Head of caudate nucleus (tissue), 42 donors: ENCODE data around the gene TNFRSF19.

ENCODE experiments used
- DNase-seq, 42 donors: peaks; one replicate each; pipeline versions ENCODE4 v3.0.0 to v3.0.0-alpha.2; 2020 to 2021; ENCODE audit warnings: mixed read lengths in 7 of 42
- intact Hi-C: fragments of 100-400 bp; cut with DNase I; formaldehyde crosslinking; loops from one replicate; pipeline ENCODE4 v1.15.0; 2022

The TNFRSF19 gene

GRCh38 chr13:23620211-23620610 is 50.0 kb downstream of the TNFRSF19 start:
- intact Hi-C loops: no loop called here
- DNase-seq: no peak

DNA sequence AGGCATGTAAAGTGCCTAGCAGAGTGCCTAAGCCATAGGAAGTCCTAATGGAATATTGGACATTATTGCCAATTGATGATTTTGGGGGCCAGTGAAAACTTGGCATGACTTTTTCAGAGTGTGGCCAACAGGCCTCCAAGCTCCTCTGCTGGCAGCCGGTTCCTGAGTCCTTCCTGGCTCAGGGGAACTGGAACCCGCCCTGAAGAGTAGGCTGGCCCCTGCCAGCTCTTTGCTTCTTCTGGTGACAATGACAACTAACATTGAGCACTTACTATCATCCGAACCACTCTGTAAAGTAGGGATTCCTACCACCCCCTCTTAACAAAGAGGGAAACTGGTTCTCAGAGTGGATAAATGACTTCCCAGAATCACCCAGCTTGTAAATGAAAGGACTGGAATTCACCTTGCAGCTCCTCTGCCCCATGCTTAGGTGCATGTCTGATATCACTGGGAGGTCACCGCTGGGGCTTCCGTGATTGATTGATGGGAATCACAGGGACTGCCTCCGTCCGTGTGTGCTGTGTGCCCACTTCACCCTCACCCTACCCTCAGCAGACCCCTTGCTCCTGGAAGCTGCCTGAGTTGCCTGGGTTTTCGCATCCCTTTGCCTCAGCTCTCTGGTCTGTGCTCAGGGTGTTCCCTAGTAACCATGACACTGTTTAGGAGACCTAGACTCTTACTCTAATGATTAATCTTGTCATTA is 50.6 kb downstream of the TNFRSF19 start:
- no peak for DNase-seq
- intact Hi-C loops: no loop called here

GRCh38 chr13:23621316-23621645 is 51.1 kb downstream of the TNFRSF19 start:
- intact Hi-C loops: no loop called here

DNA sequence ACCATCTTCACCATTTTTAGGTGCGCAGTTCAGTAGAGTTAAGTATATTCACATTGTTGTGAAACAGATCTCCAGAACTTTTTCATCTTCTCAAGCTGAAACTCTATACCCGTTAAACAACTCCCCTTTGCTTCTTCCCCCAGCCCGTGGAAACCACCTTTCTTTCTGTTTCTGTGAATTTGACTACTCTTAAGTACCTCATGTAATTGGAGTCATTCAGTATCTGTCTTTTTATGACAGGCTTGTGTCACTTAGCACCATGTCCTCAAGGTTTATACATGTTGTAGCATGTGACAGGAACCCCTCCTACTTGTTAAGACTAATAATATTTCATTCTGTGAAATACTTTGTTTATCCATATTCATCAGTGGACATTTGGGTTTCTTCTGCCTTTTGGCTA is 52.8 kb downstream of the TNFRSF19 start:
- DNase-seq: no peak
- intact Hi-C loops: no loop called here

More at GRCh38 chr13:23621316-23621645, 51.1 kb downstream of the TNFRSF19 start:
- DNase-seq: no peak

DNA sequence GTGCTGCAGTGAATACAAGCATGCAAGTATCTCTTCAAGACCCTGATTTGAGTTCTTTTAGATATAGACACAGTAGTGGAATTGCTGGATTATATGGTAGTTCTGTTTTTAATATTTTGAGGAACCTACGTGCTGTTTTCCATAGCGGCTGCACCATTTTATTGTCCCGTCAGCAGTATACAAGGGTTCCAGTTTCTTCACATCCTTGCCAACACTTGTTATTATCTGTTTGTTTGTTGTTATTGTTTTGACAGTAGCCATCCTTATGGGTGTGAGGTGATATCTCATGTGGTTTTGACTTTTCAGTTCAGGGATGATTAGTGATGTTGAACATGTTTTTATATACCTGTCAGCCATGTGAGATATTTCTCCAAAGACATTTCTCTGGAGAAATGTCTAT is 53.2 kb downstream of the TNFRSF19 start:
- DNase-seq: no peak
- intact Hi-C loops: no loop called here

- intact Hi-C loops: no loop called here
- peak in 5 of 42 donors; percentile 6 to 39 (median 20) for DNase-seq
These were observed 56.5 kb downstream of the TNFRSF19 start for GRCh38 chr13:23626700-23627099.

DNA sequence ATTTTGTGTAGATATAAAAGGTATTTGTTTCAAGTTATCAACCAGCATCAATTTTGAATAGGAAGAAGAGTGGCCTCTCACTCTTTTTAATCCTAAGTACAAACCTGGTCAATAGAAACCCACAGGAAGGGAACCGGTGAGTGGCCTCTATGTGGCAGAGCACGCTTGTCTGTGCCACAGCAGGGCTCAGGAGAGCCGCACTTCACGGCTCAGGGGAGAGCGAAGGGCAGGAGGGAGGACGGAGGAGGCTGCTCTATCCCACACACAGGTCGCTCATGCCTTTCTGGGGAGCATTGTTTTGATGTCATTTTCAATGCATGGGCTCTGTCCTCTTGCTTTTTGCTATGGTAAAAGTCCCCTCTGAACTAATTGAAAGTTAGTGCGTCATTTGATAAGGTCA is 57.2 kb downstream of the TNFRSF19 start:
- intact Hi-C loops: no loop called here

DNA sequence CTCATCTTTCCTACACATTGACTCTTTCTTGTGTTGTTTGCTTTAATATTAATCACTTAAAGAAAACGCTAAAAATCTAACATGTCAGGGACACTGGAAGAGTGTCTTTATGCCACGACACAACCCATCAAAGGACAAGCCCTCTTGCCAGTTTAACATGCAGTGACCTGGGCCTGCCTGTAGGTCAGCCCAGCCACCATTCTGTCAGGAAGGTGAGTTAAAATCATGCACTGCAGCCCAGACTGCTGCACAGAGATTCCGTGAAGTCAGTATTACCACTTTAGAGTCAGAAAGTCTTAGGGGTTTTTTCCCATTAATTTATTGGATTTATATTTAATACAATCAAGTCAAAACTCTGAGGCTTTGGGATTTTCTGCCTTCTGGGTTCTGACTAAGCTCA is 58.0 kb downstream of the TNFRSF19 start:
- DNase-seq: no peak
- intact Hi-C loops: no loop called here

More for the DNA sequence above, 57.2 kb downstream of the TNFRSF19 start:
- DNase-seq: no peak

GRCh38 chr13:23628765-23629565 is 58.8 kb downstream of the TNFRSF19 start:
- no peak for DNase-seq
- intact Hi-C loops: no loop called here

DNA sequence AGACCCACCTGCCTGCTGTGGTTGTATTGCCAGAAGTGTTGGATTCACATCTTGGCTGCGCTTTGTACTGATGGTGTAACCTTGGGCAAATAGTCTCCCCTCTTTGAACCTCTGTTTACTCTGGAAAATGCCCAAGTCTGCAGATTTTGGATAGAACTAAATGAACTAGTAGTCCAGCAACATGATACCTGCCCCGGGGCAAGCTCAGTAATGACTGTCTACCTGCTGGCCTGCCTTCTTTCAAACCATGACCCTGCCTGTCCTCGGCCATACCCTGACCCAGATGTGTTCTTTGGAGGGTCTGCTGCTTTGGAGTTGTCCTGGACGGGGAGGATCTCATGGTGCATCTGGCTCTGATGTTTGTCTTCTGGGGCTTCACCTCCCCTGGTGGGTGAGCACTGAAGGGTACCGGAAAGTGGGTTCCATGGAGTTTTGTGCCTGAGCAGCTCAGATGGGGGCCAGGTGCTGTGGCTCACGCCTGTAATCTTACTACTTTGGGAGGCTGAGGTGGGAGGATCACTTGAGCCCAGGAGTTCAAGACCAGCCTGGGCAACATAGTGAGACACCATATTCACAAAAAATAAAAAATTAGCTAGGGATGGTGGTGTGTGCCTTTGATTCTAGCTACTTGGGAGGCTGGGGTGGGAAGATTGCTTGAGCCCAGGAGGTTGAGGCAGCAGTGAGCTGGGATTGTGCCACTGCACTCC is 59.5 kb downstream of the TNFRSF19 start:
- DNase-seq: no peak
- intact Hi-C loops: no loop called here

DNA sequence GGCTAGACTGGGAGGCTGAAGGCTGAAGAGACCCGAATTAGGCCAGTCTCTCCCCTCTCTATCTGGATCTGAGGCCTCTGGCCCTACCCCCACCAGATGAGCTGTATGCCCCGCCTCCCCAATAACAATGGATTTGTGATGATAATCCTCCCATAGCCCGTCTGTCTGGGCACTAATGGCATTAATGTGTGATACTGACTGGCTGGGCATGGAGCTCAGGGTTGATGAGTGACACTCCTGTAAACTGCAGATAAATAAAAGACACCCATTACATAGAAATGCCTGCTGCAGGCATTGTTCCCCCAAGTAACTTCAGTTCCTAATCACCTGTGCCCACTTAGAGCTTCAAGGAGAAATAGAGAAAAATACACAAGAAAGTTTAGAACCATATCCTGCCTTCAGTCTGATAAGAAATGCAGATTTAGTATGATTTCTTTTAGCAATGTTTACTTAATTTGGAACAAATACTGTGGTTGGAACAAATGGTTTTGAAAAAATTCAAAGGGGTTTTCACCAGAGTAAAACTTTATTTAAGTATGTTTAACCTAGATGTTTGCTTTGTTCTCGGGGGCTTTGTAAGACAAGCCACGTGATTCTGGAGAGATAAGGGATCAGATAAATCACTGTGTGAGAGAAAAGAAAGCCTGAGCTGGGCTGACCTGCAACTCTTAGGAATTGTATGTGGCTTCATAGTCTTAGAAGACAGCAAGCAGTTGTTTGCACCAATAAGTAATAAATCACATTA is 60.3 kb downstream of the TNFRSF19 start:
- DNase-seq: no peak
- intact Hi-C loops: no loop called here

DNA sequence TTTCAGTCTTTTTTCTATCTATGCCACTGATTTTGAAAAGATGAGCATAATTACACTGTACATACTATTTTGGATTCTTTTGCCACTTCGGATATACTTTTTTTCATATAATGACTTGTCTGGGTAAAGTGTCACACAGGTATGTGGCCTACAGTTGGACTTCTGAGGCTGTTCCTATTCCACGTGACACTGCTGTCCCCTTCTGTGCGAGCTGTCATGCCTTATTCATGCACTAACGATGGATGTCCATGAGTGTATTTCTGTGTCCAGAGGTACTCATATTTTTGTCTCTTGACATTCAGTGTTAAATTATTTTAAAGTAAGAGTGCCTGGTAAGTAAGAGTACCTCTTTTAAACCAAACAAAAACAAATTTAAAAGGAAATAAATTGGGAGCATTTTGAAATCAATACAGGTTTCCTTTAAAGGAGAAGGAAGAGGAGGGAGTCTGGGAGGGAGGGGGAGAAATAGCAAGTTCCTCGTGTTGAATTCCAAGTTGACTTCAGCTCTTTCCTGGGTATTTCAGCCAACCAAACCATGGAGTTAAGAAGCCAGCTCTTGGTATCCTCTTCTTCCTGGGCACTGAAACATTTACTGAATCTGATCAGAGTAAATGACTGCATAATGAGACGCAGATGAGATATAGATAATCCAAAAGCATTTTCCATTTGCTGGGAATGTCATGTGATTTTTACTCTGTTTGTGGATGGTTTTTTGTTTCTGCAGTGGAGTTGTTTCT is 61.3 kb downstream of the TNFRSF19 start:
- DNase-seq: no peak
- intact Hi-C loops: no loop called here

GRCh38 chr13:23632048-23632582 is 61.9 kb downstream of the TNFRSF19 start:
- intact Hi-C loops: no loop called here
- no peak for DNase-seq

- DNase-seq: no peak
- intact Hi-C loops: no loop called here
These were observed 62.5 kb downstream of the TNFRSF19 start for GRCh38 chr13:23632741-23633140.

- intact Hi-C loops: no loop called here
- no peak for DNase-seq
These were observed 64.7 kb downstream of the TNFRSF19 start for GRCh38 chr13:23634897-23635296.

GRCh38 chr13:23636360-23636759 is 66.1 kb downstream of the TNFRSF19 start:
- intact Hi-C loops: no loop called here

GRCh38 chr13:23637829-23638228 is 67.6 kb downstream of the TNFRSF19 start:
- DNase-seq: peak in 9 of 42 donors; percentile 18 to 40 (median 30)
- intact Hi-C loops: no loop called here

More at GRCh38 chr13:23636360-23636759, 66.1 kb downstream of the TNFRSF19 start:
- DNase-seq: no peak

DNA sequence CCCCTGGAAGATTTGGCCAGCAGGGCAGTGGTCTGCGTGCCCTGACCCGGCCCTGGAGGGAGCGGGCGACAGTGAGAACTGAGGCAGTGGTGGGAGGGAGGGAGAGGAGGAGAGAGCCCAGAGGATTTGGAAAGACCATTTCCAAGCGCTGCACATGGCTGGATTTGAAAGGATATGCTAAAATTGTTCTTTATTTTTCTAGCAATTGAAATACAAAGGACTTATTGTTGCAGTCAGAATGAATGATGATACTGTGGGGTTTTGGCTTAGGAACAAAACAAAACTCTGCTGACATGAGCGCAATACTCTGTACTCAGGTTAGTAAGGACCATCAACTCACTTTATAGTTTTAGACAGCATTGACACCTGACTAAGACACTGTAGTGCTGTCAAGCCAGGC is 69.5 kb downstream of the TNFRSF19 start:
- intact Hi-C loops: no loop called here
- peak in 7 of 42 donors; percentile 6 to 40 (median 22) for DNase-seq
